ENCODE data around the gene XXYLT1. TPM values are rescaled to one million over a fixed set of nuclear protein-coding genes. Genes with fewer than 3 reads are reported as not detected.

Gene XXYLT1
- total and polyA plus RNA-seq, 2 of the 4 experiments (the other 2 are of a cell fraction) = 14.7 to 18.1 TPM

DNA sequence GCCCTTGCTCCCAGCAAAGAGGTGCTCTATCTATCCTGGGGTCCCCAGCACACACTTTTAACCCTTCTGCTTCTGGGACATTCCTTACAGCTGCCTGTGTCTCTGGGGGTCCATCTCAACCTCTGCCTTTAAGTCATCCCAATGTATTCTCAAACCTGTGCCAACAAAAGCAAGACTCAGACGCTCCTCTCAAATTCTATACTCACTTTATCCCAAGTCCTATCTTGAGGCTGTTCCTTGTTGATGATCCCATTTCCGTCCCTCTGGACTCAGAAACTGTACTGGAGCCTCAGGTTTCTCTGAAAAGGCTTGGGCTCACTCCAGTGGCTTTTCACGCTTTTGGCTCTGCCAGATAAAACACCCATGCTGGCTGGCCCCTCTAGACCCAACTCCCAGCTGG lies 69.7 kb downstream of the XXYLT1 start:
- H3K36me3 ChIP-seq (ENCODE audit: control insufficient read depth, insufficient read depth, low read length) = no peaks in the 10 kb centered on the region
- intact Hi-C loops (cut with micrococcal nuclease) (no loop called here), in situ Hi-C loops (cut with MboI; ENCODE audit: low sequenced_read_pairs) (no loop called here), dilution Hi-C loops (cut with HindIII; ENCODE audit: low sequenced_read_pairs, unreplicated experiment) (no loop called here)
- H2BK120ac ChIP-seq (ENCODE audit: low read depth, low read length) = peak overlapping the region; percentile 9; the same call in 1 of the 2 replicates
- no peak overlapping the region for H3K4me3 ChIP-seq (ENCODE audit: insufficient read depth, low read depth, low read length)
- 83% methylated on average over 1 of the region's 3 CpGs; no CpG with 5 or more reads in 1 of the 2 experiments for WGBS, 2 experiments (ENCODE audit: extremely low coverage in 2 of 2, insufficient read length in 1 of 2)
- H2BK5ac ChIP-seq (ENCODE audit: low read depth, low read length, poor library complexity, severe bottlenecking) = no peak overlapping the region
- H3K4me2 ChIP-seq (ENCODE audit: low read depth, low read length) = no peak overlapping the region
- TF ChIP-seq CHD1 (IDR thresholded peaks at IDR 0.05; ENCODE audit: low read depth, low read length) (no peak), MXI1 (IDR thresholded peaks at IDR 0.05; ENCODE audit: borderline replicate concordance, low read depth, low read length) (no peak), POLR2A (IDR thresholded peaks at IDR 0.05; ENCODE audit: low read depth, low read length) (no peak), MAFK (IDR thresholded peaks at IDR 0.05; ENCODE audit: low read depth, low read length) (no peak), BHLHE40 (IDR thresholded peaks at IDR 0.05; ENCODE audit: low read depth, low read length) (no peak), CEBPB (IDR thresholded peaks at IDR 0.05; ENCODE audit: low read depth, low read length) (no peak), MAZ (IDR thresholded peaks at IDR 0.05; ENCODE audit: borderline replicate concordance, low read depth, low read length) (no peak), RFX5 (IDR thresholded peaks at IDR 0.05; ENCODE audit: low read depth, low read length) (no peak), FOS (IDR thresholded peaks at IDR 0.05; ENCODE audit: low read depth, low read length) (no peak), RCOR1 (IDR thresholded peaks at IDR 0.05; ENCODE audit: insufficient replicate concordance, low read length) (no peak), RAD21 (IDR thresholded peaks at IDR 0.05; ENCODE audit: low read length) (no peak), NFE2L2 (IDR thresholded peaks at IDR 0.05; ENCODE audit: low read depth, low read length) (no peak), SMC3 (IDR thresholded peaks at IDR 0.05; ENCODE audit: low read depth, low read length) (no peak)
- TF ChIP-seq, protein P1, sequence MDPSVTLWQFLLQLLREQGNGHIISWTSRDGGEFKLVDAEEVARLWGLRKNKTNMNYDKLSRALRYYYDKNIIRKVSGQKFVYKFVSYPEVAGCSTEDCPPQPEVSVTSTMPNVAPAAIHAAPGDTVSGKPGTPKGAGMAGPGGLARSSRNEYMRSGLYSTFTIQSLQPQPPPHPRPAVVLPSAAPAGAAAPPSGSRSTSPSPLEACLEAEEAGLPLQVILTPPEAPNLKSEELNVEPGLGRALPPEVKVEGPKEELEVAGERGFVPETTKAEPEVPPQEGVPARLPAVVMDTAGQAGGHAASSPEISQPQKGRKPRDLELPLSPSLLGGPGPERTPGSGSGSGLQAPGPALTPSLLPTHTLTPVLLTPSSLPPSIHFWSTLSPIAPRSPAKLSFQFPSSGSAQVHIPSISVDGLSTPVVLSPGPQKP (IDR thresholded peaks at IDR 0.05; ENCODE audit: borderline replicate concordance, low read depth, low read length) = no peak
- TF ChIP-seq, protein P2, sequence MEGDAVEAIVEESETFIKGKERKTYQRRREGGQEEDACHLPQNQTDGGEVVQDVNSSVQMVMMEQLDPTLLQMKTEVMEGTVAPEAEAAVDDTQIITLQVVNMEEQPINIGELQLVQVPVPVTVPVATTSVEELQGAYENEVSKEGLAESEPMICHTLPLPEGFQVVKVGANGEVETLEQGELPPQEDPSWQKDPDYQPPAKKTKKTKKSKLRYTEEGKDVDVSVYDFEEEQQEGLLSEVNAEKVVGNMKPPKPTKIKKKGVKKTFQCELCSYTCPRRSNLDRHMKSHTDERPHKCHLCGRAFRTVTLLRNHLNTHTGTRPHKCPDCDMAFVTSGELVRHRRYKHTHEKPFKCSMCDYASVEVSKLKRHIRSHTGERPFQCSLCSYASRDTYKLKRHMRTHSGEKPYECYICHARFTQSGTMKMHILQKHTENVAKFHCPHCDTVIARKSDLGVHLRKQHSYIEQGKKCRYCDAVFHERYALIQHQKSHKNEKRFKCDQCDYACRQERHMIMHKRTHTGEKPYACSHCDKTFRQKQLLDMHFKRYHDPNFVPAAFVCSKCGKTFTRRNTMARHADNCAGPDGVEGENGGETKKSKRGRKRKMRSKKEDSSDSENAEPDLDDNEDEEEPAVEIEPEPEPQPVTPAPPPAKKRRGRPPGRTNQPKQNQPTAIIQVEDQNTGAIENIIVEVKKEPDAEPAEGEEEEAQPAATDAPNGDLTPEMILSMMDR (conservative IDR thresholded peaks at IDR 0.05; ENCODE audit: low read depth, low read length) = no peak
- TF ChIP-seq, protein P3, sequence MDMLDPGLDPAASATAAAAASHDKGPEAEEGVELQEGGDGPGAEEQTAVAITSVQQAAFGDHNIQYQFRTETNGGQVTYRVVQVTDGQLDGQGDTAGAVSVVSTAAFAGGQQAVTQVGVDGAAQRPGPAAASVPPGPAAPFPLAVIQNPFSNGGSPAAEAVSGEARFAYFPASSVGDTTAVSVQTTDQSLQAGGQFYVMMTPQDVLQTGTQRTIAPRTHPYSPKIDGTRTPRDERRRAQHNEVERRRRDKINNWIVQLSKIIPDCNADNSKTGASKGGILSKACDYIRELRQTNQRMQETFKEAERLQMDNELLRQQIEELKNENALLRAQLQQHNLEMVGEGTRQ (IDR thresholded peaks at IDR 0.05; ENCODE audit: low read depth, low read length) = no peak
- ATAC-seq (ENCODE audit: low read depth) (no peak), DNase-seq (no peak)
- no peak overlapping the region for H3K18ac ChIP-seq (ENCODE audit: low read depth, low read length)
- H4K8ac ChIP-seq (ENCODE audit: low read depth in 2 of 2, low read length in 2 of 2) = no peak overlapping the region
- no peak overlapping the region for H2AFZ ChIP-seq (replicated peaks; ENCODE audit: low read length, poor library complexity)
- POLR2A ChIA-PET (ENCODE audit: unreplicated experiment) = no interaction called here
- H2AK9ac ChIP-seq (replicated peaks; ENCODE audit: low read depth, low read length, poor library complexity) = no peak overlapping the region
- H3K14ac ChIP-seq (replicated peaks; ENCODE audit: low read depth, low read length) = no peak overlapping the region
- H3K9ac ChIP-seq (ENCODE audit: low read depth, low read length) = no peak overlapping the region
- H3K4ac ChIP-seq (ENCODE audit: low read depth, low read length) = no peak overlapping the region
- CTCF ChIA-PET = no interaction called here
- H3K4me1 ChIP-seq (ENCODE audit: control insufficient read depth, insufficient read depth, low read length) = peaks cover 20% of the 10 kb centered on the region
- no peaks in the 10 kb centered on the region for H3K9me3 ChIP-seq (ENCODE audit: control insufficient read depth, insufficient read depth, low read length)
- H3K27me3 ChIP-seq (ENCODE audit: control insufficient read depth, insufficient read depth, low read length) = no peaks in the 10 kb centered on the region
- H4K20me1 ChIP-seq (ENCODE audit: insufficient read depth, low read length) = no peaks in the 10 kb centered on the region
- no peak overlapping the region for H2BK15ac ChIP-seq (ENCODE audit: low read depth, low read length)
- no peak overlapping the region for H3K27ac ChIP-seq (ENCODE audit: insufficient read depth, low read length)
- H2BK20ac ChIP-seq (ENCODE audit: low read depth, low read length) = peak overlapping the region; percentile 45; the same call in 1 of the 2 replicates
- H3K9me1 ChIP-seq (ENCODE audit: insufficient read depth, low read length) = peaks cover 17% of the 10 kb centered on the region
- H4K5ac ChIP-seq (ENCODE audit: low read depth, low read length) = no peak overlapping the region
- H3K56ac ChIP-seq (ENCODE audit: extremely low read depth, insufficient read depth, low read length) = no peak overlapping the region
- no peak overlapping the region for H2AK5ac ChIP-seq (ENCODE audit: low read depth, low read length)
- peak overlapping the region; percentile 22 for H4K91ac ChIP-seq (ENCODE audit: insufficient read depth, low read depth, low read length)
- no peak overlapping the region for H3K23ac ChIP-seq (ENCODE audit: low read depth, low read length)
- BruUV-seq (replicated peaks) = no TSS peak
- H3K79me1 ChIP-seq (ENCODE audit: low read depth in 1 of 2, low read length in 2 of 2) = peaks cover 21 to 59% of the 10 kb centered on the region in 2 experiments; a peak in 3 of 4 replicates

All from IMR-90 (cell line).